GM04504 (cell line): Measurements from ENCODE around the gene RALBP1.
"Not testable (repeated sequence)": the region's sequence is repeated elsewhere in the genome, so short reads cannot be mapped to it uniquely, and the experiment has no call there.

ENCODE experiments used
- DNase-seq: peaks from one replicate; pipeline ENCODE4 v3.0.0-alpha.2; 2012; ENCODE audit warnings: low read depth

RALBP1 gene

DNA sequence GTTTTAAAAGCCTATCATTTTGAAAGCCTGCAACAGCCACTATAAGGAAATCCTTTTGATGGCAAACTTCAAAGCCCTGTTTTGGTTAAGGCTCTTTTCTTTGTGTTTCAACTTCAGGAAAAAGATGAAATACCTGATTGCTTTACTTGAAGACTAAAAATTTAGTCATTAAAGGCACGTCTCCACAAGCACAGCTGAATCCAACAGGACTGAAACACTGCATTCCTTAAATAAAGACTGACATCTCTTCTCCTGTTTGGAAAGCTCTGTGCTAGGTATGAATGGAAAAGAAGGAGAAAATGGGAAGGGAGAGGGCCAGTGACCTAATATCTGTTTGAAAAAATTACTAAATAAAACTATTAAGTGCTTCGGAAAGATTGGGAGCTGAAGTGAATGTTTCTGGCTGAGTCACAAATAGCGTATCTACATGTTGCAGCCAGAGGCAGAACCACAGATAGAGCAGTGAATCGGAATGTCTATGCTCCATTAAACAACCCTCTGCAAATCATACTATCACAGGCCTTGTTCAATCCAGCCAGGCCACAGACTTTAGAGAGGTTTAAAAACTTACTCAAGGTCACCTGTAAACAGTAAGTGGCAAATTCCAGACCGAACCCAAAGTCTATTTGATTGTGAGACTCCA is 21.1 kb upstream of the RALBP1 start:
- no peak for DNase-seq

- DNase-seq: no peak
These were observed 19.4 kb upstream of the RALBP1 start for GRCh38 chr18:9455718-9456511.

DNA sequence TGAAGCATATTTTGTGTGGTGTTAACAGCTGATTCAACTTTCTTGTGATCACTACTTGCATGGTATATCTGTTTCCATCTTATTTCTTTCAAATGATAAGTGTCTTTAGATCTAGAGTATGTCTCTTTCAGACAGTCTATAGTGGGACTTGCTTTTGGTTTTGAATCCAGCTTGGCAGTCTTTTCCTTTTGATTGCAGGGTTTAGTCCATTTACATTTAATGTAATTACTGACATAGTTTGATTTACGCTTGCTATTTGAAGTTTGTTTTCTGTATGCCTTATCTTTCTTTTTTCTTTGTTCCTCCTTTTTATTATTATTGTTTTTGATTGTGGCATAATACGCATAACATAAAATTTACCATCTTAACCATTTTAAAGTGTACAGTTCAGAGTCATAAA is 9.2 kb upstream of the RALBP1 start:
- no peak for DNase-seq

DNA sequence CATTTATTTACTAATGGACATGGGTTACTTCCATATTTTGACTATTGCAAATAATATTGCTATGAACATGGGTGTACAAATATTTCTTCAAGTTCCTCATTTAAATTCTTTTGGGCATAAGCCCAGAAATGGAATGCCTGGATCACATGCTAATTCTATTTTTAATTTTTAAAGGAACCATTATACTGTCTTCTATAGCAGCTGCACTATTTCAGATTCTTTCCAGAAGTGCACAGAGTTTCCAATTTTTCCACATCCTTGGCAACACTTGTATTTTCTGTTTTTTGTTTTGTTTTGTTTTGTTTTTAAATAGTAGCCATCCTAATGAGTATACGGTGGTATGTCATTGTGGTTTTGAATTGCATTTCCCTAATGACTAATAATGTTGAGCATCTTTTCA is 8.5 kb upstream of the RALBP1 start:
- DNase-seq: no peak

DNA sequence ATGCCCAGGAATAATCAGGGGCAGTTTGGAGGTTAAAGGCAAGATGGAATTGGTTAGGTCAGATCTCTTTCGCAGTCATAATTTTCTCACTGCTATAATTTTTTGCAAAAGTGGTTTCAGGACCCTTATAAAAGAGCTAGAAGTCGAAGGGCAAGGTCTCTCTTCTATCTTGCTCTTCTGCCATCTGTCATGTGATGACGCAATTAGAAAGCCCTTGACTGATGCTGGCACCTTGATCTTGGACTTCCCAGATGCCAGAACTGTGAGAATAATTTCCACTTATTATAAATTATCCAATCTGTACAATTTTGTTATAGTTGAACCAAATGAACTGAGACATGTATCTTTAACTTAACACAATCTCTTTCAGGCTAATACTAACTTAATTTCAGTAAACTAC is 6.3 kb upstream of the RALBP1 start:
- no peak for DNase-seq

- DNase-seq: no peak
These were observed 5.6 kb upstream of the RALBP1 start for GRCh38 chr18:9469685-9470084.

DNA sequence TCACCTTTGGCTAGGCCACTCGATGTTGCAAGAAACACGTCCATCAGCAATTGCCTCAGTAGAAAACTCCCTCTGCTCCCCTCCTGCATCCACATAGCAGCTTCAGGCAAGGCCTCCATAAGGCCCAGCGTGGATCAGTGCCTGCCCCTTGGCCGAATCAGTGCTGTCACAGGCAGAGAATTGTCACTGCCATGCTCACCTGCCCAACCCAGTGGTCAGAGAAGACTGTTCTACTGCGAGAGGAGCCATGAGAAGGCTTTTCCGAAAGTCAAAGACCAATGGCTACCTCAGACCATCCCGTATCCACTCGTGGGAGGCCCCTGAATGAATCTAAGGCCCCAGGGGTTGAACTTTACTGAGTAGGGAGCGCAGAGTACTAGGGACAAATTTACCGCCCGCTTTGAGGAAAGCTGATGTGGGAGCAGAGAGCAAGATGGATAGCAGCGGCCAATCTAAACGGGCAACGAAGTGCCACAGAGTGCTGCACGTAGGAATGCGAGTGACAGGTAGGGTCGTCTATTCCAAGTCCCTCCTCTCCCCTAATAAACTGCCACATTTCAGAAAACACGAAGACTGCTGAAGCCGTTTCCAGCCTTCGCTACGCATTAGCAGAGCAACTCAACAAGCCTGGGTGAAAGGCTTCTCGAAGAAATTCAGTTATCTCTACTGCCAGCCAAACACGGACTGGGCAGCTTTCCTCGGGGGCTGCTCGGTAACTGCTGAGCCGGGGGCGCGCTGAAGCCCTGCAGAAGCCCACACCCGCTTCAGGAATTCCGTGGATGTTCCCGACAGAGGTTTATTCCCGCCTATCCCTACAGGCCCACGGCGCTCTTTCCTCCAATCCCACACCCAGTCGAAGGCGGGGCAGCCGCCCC is 968 bp upstream of the RALBP1 start:
- peak; percentile 77 for DNase-seq

- DNase-seq: no peak
These were observed 604 bp downstream of the RALBP1 start for GRCh38 chr18:9475643-9476591.

- DNase-seq: not testable (repeated sequence)
These were observed 1.6 kb downstream of the RALBP1 start for GRCh38 chr18:9476949-9477348.

DNA sequence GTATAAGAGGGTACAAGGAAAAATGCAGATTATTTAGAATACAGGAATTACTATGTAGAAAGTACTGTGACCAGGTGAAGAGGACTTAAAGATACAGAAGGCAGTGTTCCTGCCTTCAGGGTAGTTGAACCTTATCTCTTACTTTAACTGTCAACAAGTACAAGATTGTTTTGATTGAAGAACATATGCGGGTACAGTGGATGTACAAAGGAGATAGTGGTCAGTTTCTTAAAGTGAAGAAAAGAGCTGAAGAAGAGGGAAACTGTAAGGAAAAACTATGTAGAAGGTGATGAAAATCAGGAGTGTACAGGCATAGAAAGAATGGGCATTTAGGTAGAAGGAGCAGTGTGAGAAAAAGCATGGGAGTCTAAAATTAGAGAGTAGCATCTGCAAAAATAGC is 2.2 kb downstream of the RALBP1 start:
- no peak for DNase-seq

DNA sequence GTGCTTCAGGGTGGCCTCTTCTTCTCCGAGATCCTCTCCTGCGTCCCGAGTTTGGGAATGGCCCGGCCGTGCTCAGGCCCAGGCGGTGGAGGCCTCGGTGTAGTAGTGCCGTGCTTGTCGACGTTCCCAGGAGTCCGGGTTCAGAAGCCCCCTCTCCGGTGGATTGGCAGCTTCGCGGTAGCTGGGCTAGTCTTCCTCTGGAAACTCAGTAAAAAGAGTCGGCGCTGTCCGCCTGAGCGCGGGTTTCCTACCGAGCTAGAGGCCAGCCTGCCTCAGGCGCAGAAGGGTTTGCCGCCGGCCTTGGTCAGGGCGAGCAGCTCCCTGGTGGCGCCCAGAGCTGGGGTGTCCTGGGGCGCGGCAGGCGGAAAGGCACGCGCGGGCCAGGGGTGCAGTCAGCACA is 3.2 kb downstream of the RALBP1 start:
- no peak for DNase-seq

GRCh38 chr18:9482790-9483189 is 7.5 kb downstream of the RALBP1 start:
- no peak for DNase-seq

DNA sequence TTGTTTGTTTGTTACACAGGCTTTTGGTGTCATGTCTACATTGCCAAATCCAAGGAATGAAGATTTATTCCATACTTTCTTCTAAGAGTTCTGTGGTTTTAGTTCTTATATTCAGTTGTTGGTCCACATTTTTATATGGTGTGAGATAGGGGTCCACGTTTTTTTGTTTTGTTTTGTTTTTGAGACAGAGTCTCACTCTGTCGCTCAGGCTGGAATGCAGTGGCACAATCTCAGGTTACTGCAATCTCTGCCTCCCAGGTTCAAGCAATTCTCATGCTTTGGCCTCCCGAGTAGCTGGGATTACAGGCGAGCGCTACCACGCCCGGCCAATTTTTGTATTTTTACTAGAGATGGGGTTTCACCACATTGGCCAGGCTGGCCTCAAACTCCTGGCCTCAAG is 8.2 kb downstream of the RALBP1 start:
- no peak for DNase-seq

- not testable (repeated sequence) for DNase-seq
These were observed 9.5 kb downstream of the RALBP1 start for GRCh38 chr18:9484856-9485255.

GRCh38 chr18:9488538-9488937 is 13.2 kb downstream of the RALBP1 start:
- DNase-seq: no peak

DNA sequence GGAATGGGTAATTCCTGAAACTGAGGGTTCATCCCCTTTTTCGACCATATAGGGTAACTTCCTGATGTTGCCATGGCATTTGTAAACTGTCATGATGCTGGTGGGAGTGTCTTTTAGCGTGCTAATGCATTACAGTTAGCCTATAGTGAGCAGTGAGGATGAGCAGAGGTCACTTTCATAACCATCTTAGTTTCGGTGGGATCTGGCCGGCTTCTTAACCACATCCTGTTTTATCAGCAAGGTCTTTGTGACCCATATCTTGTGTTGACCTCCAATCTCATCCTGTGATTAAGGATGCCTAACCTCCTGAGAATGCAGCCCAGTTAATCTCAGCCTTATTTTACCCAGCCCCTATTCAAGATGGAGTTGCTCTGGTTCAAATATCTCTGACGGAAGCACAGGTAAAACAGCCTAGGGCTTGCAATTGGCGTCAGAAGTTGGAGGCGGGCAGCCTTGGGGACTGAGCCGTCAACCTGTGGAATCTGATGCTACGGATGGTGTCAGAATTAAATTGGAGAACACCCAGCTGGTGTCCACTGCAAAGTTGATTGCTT is 19.5 kb downstream of the RALBP1 start:
- no peak for DNase-seq

- no peak for DNase-seq
These were observed 20.2 kb downstream of the RALBP1 start for GRCh38 chr18:9495465-9495864.

GRCh38 chr18:9495916-9496705 is 20.8 kb downstream of the RALBP1 start:
- DNase-seq: no peak

GRCh38 chr18:9506046-9506792 is 30.9 kb downstream of the RALBP1 start:
- no peak for DNase-seq
